Measurements from ENCODE around the gene RPTOR.

Gene RPTOR

GRCh38 chr17:80882926-80883685 lies 338.5 kb downstream of the RPTOR start:
- Histone ChIP-seq H3K27me3 (peaks cover 4 to 91% (median 54%) of the 10 kb centered on the region in 11 experiments; a peak in 19 of 22 replicates), H3K4me2 (peak overlapping the region in 9 of 11 experiments; percentile 47 to 97 (median 94); a peak in 17 of 22 replicates), H3K4me3 (no peak overlapping the region), H3K36me3 (peaks cover 19 to 57% (median 45%) of the 10 kb centered on the region in 11 experiments; a peak in 20 of 22 replicates), H3K9ac (no peak overlapping the region), H3K4me1 (peaks cover 36 to 99% (median 96%) of the 10 kb centered on the region in 10 experiments), H3K9me3 (replicated peaks in 1 of 11) (no peaks in the 10 kb centered on the region; a peak in 1 of 22 replicates), H4K20me1 (peaks cover 55 to 98% (median 80%) of the 10 kb centered on the region in 11 experiments; a peak in 21 of 22 replicates), H3K27ac (no peak overlapping the region)
- no peak for TF ChIP-seq Cebpa-rat (IDR thresholded peaks at IDR 0.05)

- TF ChIP-seq Cebpa-rat (IDR thresholded peaks at IDR 0.05): no peak
- Histone ChIP-seq H4K20me1 (peaks cover 63 to 98% (median 82%) of the 10 kb centered on the region in 11 experiments; a peak in 21 of 22 replicates), H3K36me3 (peaks cover 19 to 67% (median 47%) of the 10 kb centered on the region in 11 experiments; a peak in 20 of 22 replicates), H3K4me2 (peak overlapping the region in 9 of 11 experiments; percentile 47 to 97 (median 94); a peak in 18 of 22 replicates), H3K9ac (peak overlapping the region in 1 of 11 experiments; percentile 25; a peak in 1 of 22 replicates), H3K9me3 (replicated peaks in 1 of 11) (no peaks in the 10 kb centered on the region; a peak in 1 of 22 replicates), H3K4me3 (no peak overlapping the region; a peak in 1 of 20 replicates), H3K27me3 (peaks cover 11 to 94% (median 59%) of the 10 kb centered on the region in 11 experiments; a peak in 21 of 22 replicates), H3K4me1 (peaks cover 39 to 99% (median 97%) of the 10 kb centered on the region in 10 experiments), H3K27ac (no peak overlapping the region)
These were observed 339.4 kb downstream of the RPTOR start for GRCh38 chr17:80883831-80884735.

DNA sequence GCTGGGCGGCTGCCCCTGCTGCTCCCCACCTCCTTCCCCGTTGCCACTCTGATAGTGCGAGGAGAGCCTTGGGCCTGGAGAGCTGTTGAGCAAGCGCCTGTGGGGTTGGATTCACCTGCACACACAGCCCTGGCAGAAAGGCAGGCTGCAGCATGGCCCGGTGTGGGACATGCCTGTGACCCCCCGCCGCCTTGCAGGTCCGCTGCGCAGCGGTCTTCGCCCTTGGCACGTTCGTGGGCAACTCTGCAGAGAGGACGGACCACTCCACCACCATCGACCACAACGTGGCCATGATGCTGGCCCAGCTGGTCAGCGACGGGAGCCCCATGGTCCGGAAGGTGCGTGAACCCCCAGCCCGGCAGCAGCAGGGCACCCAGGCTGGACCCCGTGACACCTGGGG lies 340.2 kb downstream of the RPTOR start:
- Histone ChIP-seq H3K27ac (no peak overlapping the region; a peak in 1 of 22 replicates), H3K36me3 (peaks cover 19 to 69% (median 50%) of the 10 kb centered on the region in 11 experiments; a peak in 20 of 22 replicates), H3K9me3 (replicated peaks in 1 of 11) (no peaks in the 10 kb centered on the region; a peak in 1 of 22 replicates), H3K9ac (no peak overlapping the region), H3K4me3 (no peak overlapping the region; a peak in 1 of 20 replicates), H3K27me3 (peaks cover 19 to 96% (median 61%) of the 10 kb centered on the region in 11 experiments), H4K20me1 (peaks cover 67 to 98% (median 85%) of the 10 kb centered on the region in 11 experiments; a peak in 21 of 22 replicates), H3K4me1 (peaks cover 42 to 100% (median 98%) of the 10 kb centered on the region in 10 experiments), H3K4me2 (peak overlapping the region in 9 of 11 experiments; percentile 47 to 97 (median 94); a peak in 17 of 22 replicates)
- TF ChIP-seq Cebpa-rat (IDR thresholded peaks at IDR 0.05): no peak

DNA sequence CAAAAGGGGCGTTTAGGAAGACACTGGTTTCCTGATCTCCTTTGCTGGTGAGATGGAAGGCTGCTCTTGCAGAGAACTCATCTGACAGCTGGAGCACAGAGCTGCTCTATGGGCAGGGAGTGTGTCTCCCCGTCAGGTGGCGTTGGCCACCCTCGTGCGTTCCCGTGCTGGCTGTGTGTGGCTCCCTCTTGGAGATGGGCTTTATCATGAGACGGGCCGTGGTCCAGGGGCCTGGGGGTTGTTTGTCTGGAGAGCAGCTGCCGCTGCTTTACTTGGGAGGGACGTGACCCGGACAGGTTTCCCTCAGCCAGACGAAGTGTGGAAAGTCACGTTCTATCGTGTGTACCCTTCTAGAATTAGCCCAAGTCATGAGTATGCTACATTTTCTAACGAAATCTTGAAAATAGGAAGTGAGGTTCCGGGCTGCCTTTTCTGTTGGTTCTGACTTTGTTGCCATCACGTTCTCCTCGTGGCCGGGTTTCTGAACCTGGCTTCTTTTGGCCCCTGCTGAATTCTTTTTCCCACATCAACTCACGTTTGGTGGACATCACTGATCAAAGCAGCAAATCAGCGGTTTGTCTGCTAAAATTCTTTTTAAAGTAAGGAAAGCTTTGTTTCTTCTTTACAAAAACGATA lies 341.4 kb downstream of the RPTOR start:
- TF ChIP-seq Cebpa-rat (IDR thresholded peaks at IDR 0.05): no peak
- Histone ChIP-seq H3K4me3 (peak overlapping the region in 2 of 10 experiments; percentile 30 to 39; a peak in 4 of 20 replicates), H4K20me1 (peaks cover 68 to 100% (median 89%) of the 10 kb centered on the region in 11 experiments; a peak in 21 of 22 replicates), H3K9ac (peak overlapping the region in 7 of 11 experiments; percentile 6 to 64 (median 27); a peak in 10 of 22 replicates), H3K27ac (peak overlapping the region in 8 of 11 experiments; percentile 0 to 68 (median 36); a peak in 8 of 22 replicates), H3K4me2 (peak overlapping the region; percentile 78 to 98 (median 95)), H3K9me3 (replicated peaks in 1 of 11) (no peaks in the 10 kb centered on the region; a peak in 1 of 22 replicates), H3K4me1 (peaks cover 52 to 100% (median 99%) of the 10 kb centered on the region in 10 experiments), H3K27me3 (peaks cover 23 to 91% (median 64%) of the 10 kb centered on the region in 11 experiments), H3K36me3 (peaks cover 19 to 65% (median 48%) of the 10 kb centered on the region in 11 experiments; a peak in 20 of 22 replicates)

GRCh38 chr17:80886641-80887573 lies 342.3 kb downstream of the RPTOR start:
- no peak for TF ChIP-seq Cebpa-rat (IDR thresholded peaks at IDR 0.05)
- peak overlapping the region in 8 of 11 experiments; percentile 2 to 64 (median 31); a peak in 9 of 22 replicates for H3K9ac ChIP-seq
- H3K9me3 ChIP-seq (replicated peaks in 1 of 11): no peaks in the 10 kb centered on the region; a peak in 1 of 22 replicates
- peak overlapping the region in 8 of 11 experiments; percentile 0 to 68 (median 36); a peak in 8 of 22 replicates for H3K27ac ChIP-seq
- peaks cover 55 to 100% (median 99%) of the 10 kb centered on the region in 10 experiments for H3K4me1 ChIP-seq
- peaks cover 18 to 57% (median 41%) of the 10 kb centered on the region in 11 experiments; a peak in 20 of 22 replicates for H3K36me3 ChIP-seq
- peaks cover 74 to 100% (median 92%) of the 10 kb centered on the region in 11 experiments; a peak in 21 of 22 replicates for H4K20me1 ChIP-seq
- H3K27me3 ChIP-seq: peaks cover 23 to 85% (median 59%) of the 10 kb centered on the region in 11 experiments
- peak overlapping the region; percentile 78 to 98 (median 95) for H3K4me2 ChIP-seq
- H3K4me3 ChIP-seq: peak overlapping the region in 3 of 10 experiments; percentile 1 to 39 (median 30); a peak in 4 of 20 replicates

GRCh38 chr17:80887639-80888175 lies 343.1 kb downstream of the RPTOR start:
- H3K9ac ChIP-seq: peak overlapping the region in 5 of 11 experiments; percentile 2 to 64 (median 35); a peak in 4 of 22 replicates
- no peak for TF ChIP-seq Cebpa-rat (IDR thresholded peaks at IDR 0.05)
- peak overlapping the region in 1 of 11 experiments; percentile 68; a peak in 1 of 22 replicates for H3K27ac ChIP-seq
- peak overlapping the region; percentile 78 to 98 (median 95); a peak in 21 of 22 replicates for H3K4me2 ChIP-seq
- peaks cover 81 to 100% (median 95%) of the 10 kb centered on the region in 11 experiments; a peak in 21 of 22 replicates for H4K20me1 ChIP-seq
- H3K27me3 ChIP-seq: peaks cover 23 to 77% (median 55%) of the 10 kb centered on the region in 11 experiments
- peaks cover 12 to 52% (median 39%) of the 10 kb centered on the region in 11 experiments; a peak in 21 of 22 replicates for H3K36me3 ChIP-seq
- no peaks in the 10 kb centered on the region; a peak in 1 of 22 replicates for H3K9me3 ChIP-seq (replicated peaks in 1 of 11)
- H3K4me3 ChIP-seq: peak overlapping the region in 2 of 10 experiments; percentile 30 to 39; a peak in 3 of 20 replicates
- H3K4me1 ChIP-seq: peaks cover 63 to 100% (median 99%) of the 10 kb centered on the region in 10 experiments

All from BLaER1 treated with 17β-estradiol and CSF1 and Interleukin-3, amounts not matched to agents 10 nM and 100 nM (cell line).